Measurements from ENCODE around the gene STAG1. TPM values are rescaled to one million over a fixed set of nuclear protein-coding genes. Genes with fewer than 3 reads are reported as not detected.
"Not testable (repeated sequence)": the region's sequence is repeated elsewhere in the genome, so short reads cannot be mapped to it uniquely, and the experiment has no call there.

STAG1 gene
- total RNA-seq, 2 experiments from 2014 or later = 42.9 to 44.6 TPM

- no peak overlapping the region for H3K4me3 Mint-ChIP-seq
- peaks cover 23% of the 10 kb centered on the region for H3K36me3 Mint-ChIP-seq
These were observed 234.1 kb downstream of the STAG1 start for GRCh38 chr3:136518102-136518501.

GRCh38 chr3:136516656-136517055, 235.5 kb downstream of the STAG1 start:
- Mint-ChIP-seq H3K4me1 (peaks cover 4% of the 10 kb centered on the region), H3K27me3 (no peaks in the 10 kb centered on the region), H3K4me3 (no peak overlapping the region), H3K27ac (no peak overlapping the region), H3K9me3 (no peaks in the 10 kb centered on the region), H3K36me3 (peaks cover 24% of the 10 kb centered on the region)
- DNase-seq = no peak

More at GRCh38 chr3:136518102-136518501, 234.1 kb downstream of the STAG1 start:
- H3K27ac Mint-ChIP-seq = no peak overlapping the region
- H3K27me3 Mint-ChIP-seq = no peaks in the 10 kb centered on the region
- no peaks in the 10 kb centered on the region for H3K9me3 Mint-ChIP-seq
- no peak for DNase-seq
- H3K4me1 Mint-ChIP-seq = peaks cover 4% of the 10 kb centered on the region

- peaks cover 4% of the 10 kb centered on the region for H3K4me1 Mint-ChIP-seq
- no peaks in the 10 kb centered on the region for H3K27me3 Mint-ChIP-seq
- H3K9me3 Mint-ChIP-seq = no peaks in the 10 kb centered on the region
- no peak overlapping the region for H3K27ac Mint-ChIP-seq
- H3K4me3 Mint-ChIP-seq = no peak overlapping the region
- H3K36me3 Mint-ChIP-seq = peaks cover 24% of the 10 kb centered on the region
- DNase-seq = no peak
These were observed 236.1 kb downstream of the STAG1 start for GRCh38 chr3:136516095-136516494.

- H3K27ac Mint-ChIP-seq, H3K4me3 Mint-ChIP-seq, DNase-seq, H3K4me1 Mint-ChIP-seq, H3K9me3 Mint-ChIP-seq, H3K27me3 Mint-ChIP-seq: not testable (repeated sequence)
- peaks cover 24% of the 10 kb centered on the region for H3K36me3 Mint-ChIP-seq
These were observed 237.6 kb downstream of the STAG1 start for GRCh38 chr3:136514533-136514932.

- no peak for DNase-seq
- H3K27ac Mint-ChIP-seq = no peak overlapping the region
- H3K4me3 Mint-ChIP-seq = no peak overlapping the region
- H3K36me3 Mint-ChIP-seq = peaks cover 23% of the 10 kb centered on the region
- H3K27me3 Mint-ChIP-seq = no peaks in the 10 kb centered on the region
- H3K4me1 Mint-ChIP-seq = peaks cover 1% of the 10 kb centered on the region
- H3K9me3 Mint-ChIP-seq = no peaks in the 10 kb centered on the region
These were observed 238.8 kb downstream of the STAG1 start for GRCh38 chr3:136513367-136513766.

GRCh38 chr3:136512381-136512780, 239.8 kb downstream of the STAG1 start:
- Mint-ChIP-seq H3K27ac (no peak overlapping the region), H3K9me3 (no peaks in the 10 kb centered on the region), H3K27me3 (no peaks in the 10 kb centered on the region), H3K4me1 (peaks cover 1% of the 10 kb centered on the region), H3K36me3 (peaks cover 26% of the 10 kb centered on the region), H3K4me3 (no peak overlapping the region)
- DNase-seq = no peak

GRCh38 chr3:136505676-136506075, 246.5 kb downstream of the STAG1 start:
- Mint-ChIP-seq H3K27me3 (no peaks in the 10 kb centered on the region), H3K4me1 (peaks cover 1% of the 10 kb centered on the region), H3K9me3 (no peaks in the 10 kb centered on the region), H3K4me3 (no peak overlapping the region), H3K27ac (no peak overlapping the region), H3K36me3 (peaks cover 7% of the 10 kb centered on the region)
- no peak for DNase-seq

GRCh38 chr3:136503056-136503455, 249.1 kb downstream of the STAG1 start:
- Mint-ChIP-seq H3K27me3 (no peaks in the 10 kb centered on the region), H3K36me3 (peaks cover 10% of the 10 kb centered on the region), H3K4me3 (no peak overlapping the region), H3K4me1 (no peaks in the 10 kb centered on the region), H3K27ac (no peak overlapping the region), H3K9me3 (no peaks in the 10 kb centered on the region)
- no peak for DNase-seq

- no peak for DNase-seq
- H3K27ac Mint-ChIP-seq = no peak overlapping the region
- H3K36me3 Mint-ChIP-seq = peaks cover 31% of the 10 kb centered on the region
- peaks cover 3% of the 10 kb centered on the region for H3K9me3 Mint-ChIP-seq
- H3K27me3 Mint-ChIP-seq = no peaks in the 10 kb centered on the region
- H3K4me3 Mint-ChIP-seq = no peak overlapping the region
- H3K4me1 Mint-ChIP-seq = no peaks in the 10 kb centered on the region
These were observed 253.2 kb downstream of the STAG1 start for GRCh38 chr3:136498919-136499447.

- H3K9me3 Mint-ChIP-seq = peaks cover 3% of the 10 kb centered on the region
- no peaks in the 10 kb centered on the region for H3K27me3 Mint-ChIP-seq
- no peak for DNase-seq
- H3K36me3 Mint-ChIP-seq = peaks cover 59% of the 10 kb centered on the region
- H3K27ac Mint-ChIP-seq = no peak overlapping the region
- H3K4me1 Mint-ChIP-seq = no peaks in the 10 kb centered on the region
- H3K4me3 Mint-ChIP-seq = no peak overlapping the region
These were observed 257.0 kb downstream of the STAG1 start for GRCh38 chr3:136495213-136495612.

- Mint-ChIP-seq H3K9me3 (peaks cover 1% of the 10 kb centered on the region), H3K27me3 (no peaks in the 10 kb centered on the region), H3K4me1 (no peaks in the 10 kb centered on the region), H3K36me3 (peaks cover 60% of the 10 kb centered on the region), H3K4me3 (no peak overlapping the region), H3K27ac (no peak overlapping the region)
- no peak for DNase-seq
These were observed 261.4 kb downstream of the STAG1 start for GRCh38 chr3:136490646-136491405.

- Mint-ChIP-seq H3K4me3 (no peak overlapping the region), H3K27ac (no peak overlapping the region), H3K4me1 (no peaks in the 10 kb centered on the region), H3K27me3 (no peaks in the 10 kb centered on the region), H3K36me3 (peaks cover 30% of the 10 kb centered on the region), H3K9me3 (no peaks in the 10 kb centered on the region)
- no peak for DNase-seq
These were observed 266.4 kb downstream of the STAG1 start for GRCh38 chr3:136485777-136486176.

- Mint-ChIP-seq H3K27ac (no peak overlapping the region), H3K9me3 (no peaks in the 10 kb centered on the region), H3K36me3 (peaks cover 42% of the 10 kb centered on the region), H3K4me3 (no peak overlapping the region), H3K27me3 (no peaks in the 10 kb centered on the region), H3K4me1 (peaks cover 2% of the 10 kb centered on the region)
- DNase-seq = no peak
These were observed 275.9 kb downstream of the STAG1 start for GRCh38 chr3:136476280-136476679.

- H3K4me3 Mint-ChIP-seq, H3K9me3 Mint-ChIP-seq, H3K4me1 Mint-ChIP-seq, DNase-seq, H3K27me3 Mint-ChIP-seq, H3K27ac Mint-ChIP-seq: not testable (repeated sequence)
- H3K36me3 Mint-ChIP-seq = peaks cover 55% of the 10 kb centered on the region
These were observed 277.3 kb downstream of the STAG1 start for GRCh38 chr3:136474876-136475275.

- Mint-ChIP-seq H3K27ac (no peak overlapping the region), H3K4me3 (no peak overlapping the region), H3K9me3 (peaks cover 3% of the 10 kb centered on the region), H3K36me3 (peaks cover 63% of the 10 kb centered on the region), H3K27me3 (no peaks in the 10 kb centered on the region), H3K4me1 (peaks cover 2% of the 10 kb centered on the region)
- no peak for DNase-seq
These were observed 278.4 kb downstream of the STAG1 start for GRCh38 chr3:136473716-136474326.

GRCh38 chr3:136465296-136465695, 286.9 kb downstream of the STAG1 start:
- Mint-ChIP-seq H3K36me3 (peaks cover 71% of the 10 kb centered on the region), H3K27me3 (no peaks in the 10 kb centered on the region), H3K9me3 (peaks cover 36% of the 10 kb centered on the region), H3K4me1 (peaks cover 2% of the 10 kb centered on the region), H3K27ac (no peak overlapping the region), H3K4me3 (no peak overlapping the region)
- no peak for DNase-seq
